Panc1 (cell line): ENCODE measurements around the gene KATNAL2. TPM values are rescaled to one million over a fixed set of nuclear protein-coding genes. Genes with fewer than 3 reads are reported as not detected.
"Not testable (repeated sequence)": the region's sequence is repeated elsewhere in the genome, so short reads cannot be mapped to it uniquely, and the experiment has no call there.

Experiments
- ATAC-seq: fragments of 200-7000 bp; cut with Tn5 transposase; 2 replicates; pipeline ENCODE4 v1.9.1; 2020; ENCODE audit warnings: mild to moderate bottlenecking, moderate library complexity
- BruUV-seq: library from RNA; stranded (reverse); fragments of 400-500 nt; replicated peaks from 2 replicates; lab custom pipeline; 2021; lab: Mats Ljungman, UMichigan
- CTCF ChIA-PET: fragments of 300-600 bp; sonication (Branson Sonifier 250); formaldehyde crosslinking; loops from one replicate; lab custom pipeline; 2022; ENCODE audit warnings: antibody characterized with exemption; lab: Charles Lee
- POLR2A ChIA-PET: fragments of 300-600 bp; sonication (Branson Sonifier 250); formaldehyde crosslinking; loops from one replicate; lab custom pipeline; 2022; ENCODE audit warnings: antibody characterized with exemption; lab: Charles Lee
- DNase-seq: peaks from one replicate; pipeline ENCODE4 v3.0.0-alpha.2; 2010; ENCODE audit warnings: low read depth, low spot score
- H3K27ac ChIP-seq: 2 replicates; pipeline ENCODE4 v1.5.1; 2011; ENCODE audit warnings: mild to moderate bottlenecking, low read length, inconsistent platforms
- H3K27me3 ChIP-seq: fragments of 200-500 bp; sonication (Bioruptor generic); 2 replicates; pipeline ENCODE4 v1.6.0; 2014; ENCODE audit warnings: low read length, inconsistent platforms; ENCODE audit not compliant: control insufficient read depth, insufficient read depth
- H3K36me3 ChIP-seq: fragments of 200-500 bp; sonication (Bioruptor generic); 2 replicates; pipeline ENCODE4 v1.5.1; 2014; ENCODE audit warnings: inconsistent platforms, mild to moderate bottlenecking, low read length, moderate library complexity; ENCODE audit not compliant: control insufficient read depth, insufficient read depth
- H3K4me1 ChIP-seq: 2 replicates; pipeline ENCODE4 v1.5.1; 2011; ENCODE audit warnings: inconsistent platforms, mild to moderate bottlenecking, low read length, moderate library complexity; ENCODE audit not compliant: control insufficient read depth, insufficient read depth
- H3K4me3 ChIP-seq, 2 experiments: 2 replicates each; pipeline ENCODE4 v1.5.1; 2011 to 2012; ENCODE audit warnings: low read depth in 2 of 2, low read length in 2 of 2, mild to moderate bottlenecking in 2 of 2, inconsistent platforms in 1 of 2, moderate library complexity in 1 of 2
- H3K9me3 ChIP-seq: fragments of 200-500 bp; sonication (Bioruptor generic); 2 replicates; pipeline ENCODE4 v1.5.1; 2014; ENCODE audit warnings: low read depth, mild to moderate bottlenecking, inconsistent platforms, low read length, moderate library complexity; ENCODE audit not compliant: control insufficient read depth, insufficient read depth
- CTCF ChIP-seq: fragments of 450-650 bp; IDR thresholded peaks from 2 replicates; pipeline ENCODE4 v1.5.1; 2017; ENCODE audit warnings: mild to moderate bottlenecking
- POLR2AphosphoS5 ChIP-seq: IDR thresholded peaks from 2 replicates; pipeline ENCODE4 v1.6.1; 2012; ENCODE audit warnings: mild to moderate bottlenecking, low read depth, low read length, moderate library complexity
- REST ChIP-seq, 2 experiments: IDR thresholded peaks; 2 replicates each; pipeline ENCODE4 v1.6.1; 2011 to 2012; ENCODE audit warnings: low read depth in 2 of 2, control low read depth in 1 of 2, low read length in 1 of 2, mild to moderate bottlenecking in 1 of 2, moderate library complexity in 1 of 2; ENCODE audit not compliant: insufficient read depth in 1 of 2
- SIN3A ChIP-seq: IDR thresholded peaks from 2 replicates; pipeline ENCODE4 v1.6.1; 2012; ENCODE audit warnings: low read depth, mild to moderate bottlenecking, low read length, moderate library complexity, borderline replicate concordance; ENCODE audit not compliant: insufficient read depth
- TCF7L2 ChIP-seq: IDR thresholded peaks from 2 replicates; pipeline ENCODE4 v1.6.1; 2011; ENCODE audit warnings: mild to moderate bottlenecking, low read depth, low read length, inconsistent platforms
- in situ Hi-C: cut with HindIII; loops from 2 replicates; pipeline ENCODE4 v1.10.0; 2016; ENCODE audit warnings: low sequenced_read_pairs, low pct_unique_long_range_greater_than_20kb
- intact Hi-C: fragments of 100-400 bp; cut with micrococcal nuclease; formaldehyde crosslinking; loops from one replicate; pipeline ENCODE4 v1.10.0; 2022; ENCODE audit not compliant: unreplicated experiment
- total RNA-seq: library from RNA; stranded (reverse); gene quantifications from one replicate; pipeline ENCODE4 v1.2.1, GENCODE V29; 2021; ENCODE audit not compliant: unreplicated experiment

The KATNAL2 gene
- total RNA-seq, 1 experiment from 2014 or later: 2.6 TPM

- Histone ChIP-seq H3K4me3 (no peak overlapping the region), H3K9me3 (no peaks in the 10 kb centered on the region), H3K27ac (no peak overlapping the region), H3K4me1 (no peaks in the 10 kb centered on the region), H3K36me3 (no peaks in the 10 kb centered on the region), H3K27me3 (no peaks in the 10 kb centered on the region)
- in situ Hi-C loops (no loop called here), intact Hi-C loops (no loop called here)
- ChIA-PET POLR2A (no interaction called here), CTCF (no interaction called here)
- no peak for DNase-seq
- no TSS peak for BruUV-seq
- TF ChIP-seq POLR2AphosphoS5 (no peak), CTCF (no peak), SIN3A (no peak), REST (IDR thresholded peaks at IDR 0.05; ENCODE audit: insufficient read depth in 1 of 2, low read depth in 2 of 2, low read length in 1 of 2) (no peak), TCF7L2 (no peak)
- no peak for ATAC-seq
Measured at GRCh38 chr18:46958209-46958608, 40.8 kb downstream of the KATNAL2 start.

- H3K9me3 ChIP-seq, BruUV-seq, POLR2A ChIA-PET, H3K4me3 ChIP-seq, CTCF ChIA-PET, DNase-seq, in situ Hi-C loops, H3K4me1 ChIP-seq, H3K36me3 ChIP-seq, intact Hi-C loops, H3K27me3 ChIP-seq, H3K27ac ChIP-seq: not testable (repeated sequence)
- peak; percentile 46 for ATAC-seq
Measured at GRCh38 chr18:46963656-46964578, 46.5 kb downstream of the KATNAL2 start.

GRCh38 chr18:46964579-46965293, 47.3 kb downstream of the KATNAL2 start:
- H3K4me3 ChIP-seq, in situ Hi-C loops, H3K4me1 ChIP-seq, DNase-seq, POLR2A ChIA-PET, H3K27ac ChIP-seq, H3K36me3 ChIP-seq, intact Hi-C loops, H3K27me3 ChIP-seq, BruUV-seq, CTCF ChIA-PET, H3K9me3 ChIP-seq: not testable (repeated sequence)
- ATAC-seq: peak; percentile 66

DNA sequence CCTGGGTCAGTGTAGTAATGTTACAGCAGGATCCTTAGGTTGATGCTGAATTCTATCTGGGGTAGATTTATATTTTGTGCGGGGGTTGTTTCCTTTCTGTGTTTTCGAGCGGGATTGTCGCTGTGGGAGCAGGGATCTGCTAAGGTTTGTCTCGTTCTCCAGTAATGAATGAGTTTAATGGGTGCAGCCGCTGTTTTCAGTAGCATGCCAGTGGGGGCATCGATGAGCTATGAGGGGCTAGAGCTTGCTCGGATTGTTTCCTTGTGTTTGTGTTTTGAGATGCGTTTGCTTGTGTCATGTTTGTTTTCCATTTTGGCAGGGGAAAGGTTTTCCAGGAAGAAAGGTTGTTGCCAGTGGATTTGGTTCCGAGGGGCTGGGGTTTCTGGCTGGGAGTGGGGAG, 48.9 kb downstream of the KATNAL2 start:
- POLR2A ChIA-PET: not testable (repeated sequence)

DNA sequence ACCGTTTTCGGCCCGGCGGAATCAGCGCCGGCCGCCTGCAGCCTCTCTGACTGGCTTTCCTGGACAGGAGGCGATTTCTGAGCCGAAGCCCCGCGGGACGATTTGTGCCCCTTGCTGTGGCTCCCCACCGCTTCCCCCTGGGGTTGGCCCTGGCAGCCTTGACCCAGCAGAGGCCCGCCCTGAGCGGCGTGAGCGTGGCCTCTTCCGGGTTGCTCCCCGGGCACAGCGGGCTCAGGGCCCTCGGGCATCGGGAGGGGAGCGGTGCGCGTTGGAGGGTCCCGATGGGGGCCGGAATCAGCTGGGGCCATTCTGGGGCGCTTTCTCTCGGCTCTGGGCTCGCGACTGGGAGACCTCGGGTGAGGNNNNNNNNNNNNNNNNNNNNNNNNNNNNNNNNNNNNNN, 52.1 kb downstream of the KATNAL2 start:
- in situ Hi-C loops, H3K4me3 ChIP-seq, DNase-seq, CTCF ChIA-PET, H3K36me3 ChIP-seq, H3K27ac ChIP-seq, intact Hi-C loops, POLR2A ChIA-PET, BruUV-seq, ATAC-seq, H3K4me1 ChIP-seq, H3K9me3 ChIP-seq, H3K27me3 ChIP-seq: not testable (repeated sequence)

More for the DNA sequence above, 48.9 kb downstream of the KATNAL2 start:
- CTCF ChIA-PET, H3K4me1 ChIP-seq, H3K9me3 ChIP-seq, ATAC-seq, H3K4me3 ChIP-seq, in situ Hi-C loops, H3K27me3 ChIP-seq, H3K27ac ChIP-seq, H3K36me3 ChIP-seq, DNase-seq, intact Hi-C loops: not testable (repeated sequence)
- TSS peak; percentile 98 for BruUV-seq
